ENCODE results near the gene GOLIM4.

GRCh38 chr3:168113848-168114247 lies 18.1 kb upstream of the GOLIM4 start:
- TF ChIP-seq POLR2AphosphoS5 (IDR thresholded peaks at IDR 0.05; ENCODE audit: low read depth, low read length) (no peak), TEAD4 (IDR thresholded peaks at IDR 0.05; ENCODE audit: borderline replicate concordance, insufficient read depth) (no peak), CTCF (IDR thresholded peaks at IDR 0.05) (no peak), TCF12 (IDR thresholded peaks at IDR 0.05) (no peak), EP300 (IDR thresholded peaks at IDR 0.05; ENCODE audit: borderline replicate concordance in 1 of 2, low read depth in 1 of 2, low read length in 1 of 2) (no peak)
